Activated CD4-positive, alpha-beta T cell treated with anti-CD3 and anti-CD28 coated beads, Interleukin-2, amount 50 U/mL, for 1 hour (primary cell): Measurements from ENCODE around the gene WBP1.
"Not testable (repeated sequence)": the region's sequence is repeated elsewhere in the genome, so short reads cannot be mapped to it uniquely, and the experiment has no call there.

Source experiments
- DNase-seq: peaks from one replicate; pipeline ENCODE4 v3.0.0-alpha.2; 2020

The WBP1 gene

GRCh38 chr2:74458132-74458937, at the start of gene WBP1:
Gene WBP1 (plus strand): TSS chr2:74458438. CDS start chr2:74458603, 165 bp downstream.
- peak; percentile 97 for DNase-seq

- DNase-seq = no peak
Observed at GRCh38 chr2:74413001-74413698, 45.1 kb upstream of the WBP1 start.

GRCh38 chr2:74414441-74414840, 43.8 kb upstream of the WBP1 start:
- DNase-seq = no peak

GRCh38 chr2:74414881-74415761, 43.1 kb upstream of the WBP1 start:
- DNase-seq = no peak

GRCh38 chr2:74415762-74416395, 42.4 kb upstream of the WBP1 start:
- DNase-seq = no peak

- no peak for DNase-seq
Observed at GRCh38 chr2:74416778-74417177, 41.5 kb upstream of the WBP1 start.

- no peak for DNase-seq
Observed at GRCh38 chr2:74417197-74417596, 41.0 kb upstream of the WBP1 start.

GRCh38 chr2:74417763-74418162, 40.5 kb upstream of the WBP1 start:
- DNase-seq = no peak

- no peak for DNase-seq
Observed at GRCh38 chr2:74418312-74418711, 39.9 kb upstream of the WBP1 start.

- no peak for DNase-seq
Observed at GRCh38 chr2:74419345-74419744, 38.9 kb upstream of the WBP1 start.

- no peak for DNase-seq
Observed at GRCh38 chr2:74420006-74420405, 38.2 kb upstream of the WBP1 start.

GRCh38 chr2:74420443-74421103, 37.7 kb upstream of the WBP1 start:
- DNase-seq = not testable (repeated sequence)

GRCh38 chr2:74421221-74421870, 36.9 kb upstream of the WBP1 start, which contains the start of the genes C2orf81 and WDR54:
Gene C2orf81 (minus strand): TSS chr2:74421619. CDS start chr2:74421560, 59 bp downstream.
Gene WDR54 (plus strand): TSS chr2:74421730. CDS start chr2:74422154, 424 bp downstream.
- DNase-seq = peak; percentile 92

GRCh38 chr2:74423231-74424095, 34.8 kb upstream of the WBP1 start:
- no peak for DNase-seq

- no peak for DNase-seq
Observed at GRCh38 chr2:74424139-74424992, 33.9 kb upstream of the WBP1 start.

GRCh38 chr2:74424995-74425406, 33.2 kb upstream of the WBP1 start:
- no peak for DNase-seq

GRCh38 chr2:74425523-74425922, 32.7 kb upstream of the WBP1 start:
- no peak for DNase-seq

GRCh38 chr2:74426181-74426758, 32.0 kb upstream of the WBP1 start:
- DNase-seq = no peak

- DNase-seq = no peak
Observed at GRCh38 chr2:74427551-74427950, 30.7 kb upstream of the WBP1 start.
